CD4-positive, alpha-beta T cell treated with Interleukin-4 for 4 hours (primary cell): ENCODE results near the gene NR4A3.

ENCODE experiments used
- DNase-seq: peaks from one replicate; pipeline ENCODE4 v3.0.0-alpha.2; 2020

NR4A3 gene

DNA sequence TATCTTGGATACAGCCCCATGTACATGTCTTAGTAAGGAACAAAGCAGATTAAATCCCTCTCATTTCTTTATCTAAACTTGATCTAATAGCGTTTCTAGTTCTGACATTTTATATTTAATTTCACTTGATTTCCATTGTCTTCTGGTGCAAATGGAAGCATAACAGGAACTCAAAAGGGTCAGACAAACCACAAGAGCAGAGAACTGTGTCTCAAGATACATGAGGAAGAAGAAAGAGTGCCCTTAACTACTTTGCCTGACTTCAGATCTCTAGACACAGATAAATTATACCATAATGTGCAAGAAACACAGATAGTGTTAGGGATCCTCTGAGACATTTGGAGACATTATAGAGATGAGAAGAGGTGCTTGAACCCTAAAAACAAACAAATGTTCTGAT, 64.1 kb downstream of the NR4A3 start:
- DNase-seq = no peak

DNA sequence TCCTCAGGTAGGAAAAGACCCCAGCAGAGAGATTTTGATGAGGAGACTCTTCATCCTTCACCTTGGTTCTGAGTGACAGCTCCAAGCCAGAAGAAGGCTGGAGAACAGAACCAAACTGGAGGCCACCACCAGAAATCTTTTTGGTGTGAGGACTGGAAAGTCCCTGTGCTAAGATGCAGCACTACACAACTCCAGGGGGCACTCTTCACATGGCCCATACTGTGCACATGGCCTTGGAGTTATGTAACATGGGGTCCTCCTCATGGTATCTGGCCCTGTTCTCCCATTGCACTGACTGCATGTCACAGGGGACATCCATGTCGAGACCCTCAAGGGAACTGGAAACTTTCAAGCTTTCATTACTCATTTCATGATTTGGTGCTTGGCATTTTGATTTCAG, 67.4 kb downstream of the NR4A3 start:
- no peak for DNase-seq

DNA sequence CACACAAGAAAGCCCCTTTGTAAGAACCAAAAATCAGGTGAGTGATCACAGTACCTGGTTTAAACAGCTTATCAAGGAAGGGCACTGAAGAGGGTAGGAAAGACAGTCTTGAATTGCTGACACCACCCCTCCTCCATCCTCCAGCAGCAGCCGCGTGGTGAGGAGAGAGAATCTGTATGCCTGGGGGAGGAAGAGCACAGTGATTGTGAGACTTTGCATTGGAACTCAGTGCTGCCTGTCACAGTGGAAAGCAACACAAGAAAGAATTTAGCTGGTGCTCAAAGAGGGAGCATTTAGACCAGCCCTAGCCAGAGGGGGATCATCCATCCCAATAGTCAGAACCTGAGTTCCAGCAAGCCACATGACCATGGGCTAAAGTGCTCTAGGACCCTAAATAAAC, 73.1 kb downstream of the NR4A3 start:
- DNase-seq = no peak

DNA sequence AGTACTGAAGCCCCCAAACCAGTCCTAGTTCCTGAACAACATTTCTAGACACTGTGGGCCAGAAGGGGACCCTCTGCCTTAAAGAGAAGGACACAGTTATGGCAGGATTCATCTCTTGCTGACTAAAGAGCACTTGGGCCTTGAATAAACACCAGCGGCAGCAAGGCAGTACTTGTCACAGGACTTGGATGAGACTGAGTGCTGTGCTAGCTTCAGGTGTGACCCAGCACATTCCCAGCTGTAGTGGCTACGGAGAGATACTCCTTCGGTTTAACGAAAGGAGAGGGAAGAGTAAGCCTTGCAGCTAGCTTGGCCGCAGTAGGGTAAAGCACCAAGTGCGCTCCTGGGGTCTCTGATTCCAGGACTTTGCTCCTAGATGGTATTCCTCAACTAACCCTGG, 73.8 kb downstream of the NR4A3 start:
- DNase-seq = no peak

DNA sequence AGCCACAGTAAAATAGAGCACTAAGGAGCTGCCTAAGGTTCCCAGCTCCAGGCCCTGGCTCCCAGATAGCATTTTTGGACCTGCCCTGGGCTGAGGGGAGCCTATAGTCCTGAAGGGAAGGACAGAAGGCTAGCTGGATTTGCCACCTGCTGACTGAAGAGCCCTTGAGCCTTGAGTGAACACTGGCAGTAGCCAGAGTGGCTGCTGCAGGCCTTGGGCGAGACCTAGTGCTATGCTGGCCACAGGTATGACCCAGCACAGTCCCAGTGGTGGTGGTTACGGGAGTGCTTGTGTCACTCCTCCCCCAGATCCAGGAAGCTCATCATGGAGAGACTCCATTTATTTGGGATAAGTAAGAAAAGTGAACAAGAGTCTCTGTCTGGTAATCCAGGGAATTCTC, 74.4 kb downstream of the NR4A3 start:
- no peak for DNase-seq

DNA sequence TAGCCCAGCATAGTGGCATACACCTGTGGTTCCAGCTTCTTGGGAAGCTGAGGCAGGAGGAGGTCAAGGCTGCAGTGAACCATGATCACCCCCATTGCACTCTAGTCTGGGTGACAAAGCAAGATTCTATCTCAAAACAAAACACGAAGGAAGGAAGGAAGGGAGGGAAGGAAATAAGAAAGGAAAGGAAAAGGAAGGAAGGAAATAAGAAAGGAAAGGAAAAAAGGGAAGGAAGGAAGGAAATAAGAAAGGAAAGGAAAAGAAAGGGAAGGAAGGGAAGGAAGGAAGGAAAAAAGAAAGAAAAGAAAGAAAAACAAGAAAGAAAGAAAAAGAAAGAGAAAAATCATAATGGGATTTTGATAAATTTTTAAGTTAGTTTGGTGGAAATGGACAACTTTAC, 81.7 kb downstream of the NR4A3 start:
- no peak for DNase-seq

DNA sequence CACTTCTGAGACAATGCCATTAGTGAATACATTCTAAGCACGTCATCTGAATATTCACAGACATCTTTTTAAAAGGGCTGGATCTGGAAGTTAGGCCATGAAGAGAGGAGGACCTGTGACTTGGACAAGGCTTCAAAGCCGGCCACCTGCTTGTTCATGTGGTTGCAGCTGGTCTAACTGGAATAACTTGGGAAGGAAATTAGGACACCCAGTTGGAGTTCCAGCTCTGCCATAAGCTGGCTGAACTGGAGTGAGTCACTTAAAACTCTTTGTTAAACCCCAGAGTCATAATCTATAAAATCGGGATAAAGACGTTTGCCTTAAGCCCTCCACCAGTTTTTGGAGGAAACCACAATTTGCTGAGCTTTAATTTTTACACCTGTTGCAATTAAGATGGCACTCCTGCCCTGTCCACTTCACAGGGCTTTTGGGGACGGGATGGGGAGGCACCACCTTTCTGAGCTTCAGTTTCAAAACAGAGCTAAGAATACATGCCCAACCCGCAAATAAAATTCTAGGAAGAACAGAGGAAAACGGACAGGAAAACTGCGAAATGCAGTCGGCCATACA, 84.2 kb downstream of the NR4A3 start:
- no peak for DNase-seq

DNA sequence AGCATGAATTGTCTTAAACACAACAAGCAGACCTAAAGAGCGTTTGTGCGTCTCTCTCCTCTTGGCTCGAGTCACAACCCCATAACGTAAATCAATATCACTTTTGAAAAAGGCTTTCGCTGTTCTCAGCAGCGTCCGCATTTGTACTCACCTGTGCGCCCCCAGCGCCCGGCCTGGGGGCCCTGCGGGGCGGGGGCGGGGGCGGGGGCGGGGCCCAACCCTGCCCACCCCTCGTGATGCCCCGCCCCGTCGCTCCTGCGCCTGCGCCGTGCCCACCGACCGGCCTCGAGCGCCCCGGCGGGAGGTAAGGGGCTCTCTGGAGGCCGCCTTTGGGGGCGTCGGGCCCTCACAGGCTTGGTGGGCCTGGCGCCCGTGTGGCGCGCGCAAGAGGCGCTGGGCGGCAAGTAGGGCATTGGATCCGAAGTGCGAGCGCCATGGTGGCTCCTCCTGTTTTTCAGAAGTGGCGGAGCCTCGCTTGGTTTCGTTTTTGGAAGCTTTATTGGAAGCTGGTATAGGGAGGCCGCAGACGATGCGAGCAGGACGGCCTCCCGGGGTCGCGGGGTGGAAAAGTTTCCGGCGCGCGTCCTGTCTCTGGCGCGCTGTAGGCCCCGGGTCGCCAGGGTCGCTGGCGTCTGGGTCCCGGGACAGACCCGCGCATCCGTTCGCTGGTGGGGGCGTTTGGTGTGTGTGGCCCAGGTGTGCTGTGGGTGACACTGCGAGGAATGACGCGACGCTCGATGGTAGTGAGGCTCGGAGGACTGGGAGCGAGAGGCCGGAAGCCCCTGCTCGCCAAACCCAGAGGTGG, 84.9 kb downstream of the NR4A3 start, which contains the start of gene STX17:
Gene STX17 (plus strand): TSS at position 252 of the 805 bp plus-strand sequence. CDS start 8,586 bp downstream, outside the sequence.
- DNase-seq = peak; percentile 74

DNA sequence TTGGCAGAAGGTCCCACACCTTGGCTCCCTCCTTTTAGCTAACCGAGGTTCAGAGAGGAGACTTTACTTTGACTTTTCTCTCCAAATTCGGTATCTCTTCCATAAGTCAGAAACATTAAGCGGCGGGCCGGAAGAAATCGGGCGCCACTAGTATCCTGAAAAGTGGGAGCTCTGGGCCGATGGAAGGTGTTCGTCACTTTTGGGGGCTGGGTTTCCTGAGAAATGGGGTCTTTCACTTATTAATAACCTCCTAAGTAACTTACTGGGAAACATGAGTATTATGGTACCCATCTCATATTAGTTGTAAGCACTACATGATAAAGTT, 85.5 kb downstream of the NR4A3 start:
- DNase-seq = no peak

DNA sequence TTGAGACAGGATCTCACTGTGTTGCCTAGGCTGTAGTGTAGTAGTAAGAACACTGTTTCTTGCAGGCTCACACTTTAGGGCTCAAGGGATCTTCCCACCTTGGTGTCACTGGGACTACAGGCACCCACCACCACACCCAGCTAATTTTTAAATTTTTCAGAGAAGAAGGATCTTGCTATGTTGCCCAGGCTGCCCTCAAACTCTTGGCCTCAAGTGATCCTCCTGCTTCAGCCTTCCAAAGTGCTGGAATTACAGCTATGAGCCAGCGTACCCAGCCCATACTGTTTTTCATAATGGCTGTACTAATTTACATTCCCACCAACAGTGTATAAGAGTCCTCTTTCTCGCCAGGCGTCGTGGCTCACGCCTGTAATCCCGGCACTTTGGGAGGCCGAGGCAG, 89.9 kb downstream of the NR4A3 start:
- no peak for DNase-seq
